22Rv1 (cell line): Measurements from ENCODE around the gene EXOC4.
A peak's percentile ranks its signal among the peaks of the same experiment; 100 is the strongest.

Experiments used
- H3K27ac ChIP-seq: fragments of 450-650 bp; 2 replicates; pipeline ENCODE4 v1.5.1; 2017
- ZFX ChIP-seq: fragments of 450-650 bp; IDR thresholded peaks from 2 replicates; pipeline ENCODE4 v1.6.1; 2017; ENCODE audit warnings: antibody characterized with exemption, borderline replicate concordance
- TF ChIP-seq, protein P1 (sequence below): fragments of 450-650 bp; IDR thresholded peaks from 2 replicates; pipeline ENCODE4 v1.5.1; 2017; ENCODE audit warnings: mild to moderate bottlenecking

EXOC4 gene

DNA sequence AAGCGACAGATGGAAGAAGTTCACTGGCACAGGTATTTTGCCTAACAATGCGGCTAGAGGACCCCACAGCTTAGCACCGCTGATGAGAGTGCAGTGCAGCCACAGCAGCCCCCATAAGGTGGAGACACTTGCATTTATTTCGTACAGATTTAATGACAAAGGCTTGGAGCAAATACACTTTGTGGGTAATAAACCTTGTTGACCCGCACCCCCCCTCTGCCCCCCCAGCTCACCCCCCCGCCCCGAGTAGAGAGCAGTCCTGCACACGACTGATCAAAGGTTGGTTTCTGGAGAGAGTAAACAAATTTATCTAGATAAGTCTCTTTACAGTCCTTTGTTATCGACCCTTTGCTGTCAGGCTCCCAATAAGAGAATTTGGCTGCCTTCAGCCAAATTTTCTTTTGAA, 777.6 kb downstream of the EXOC4 start:
- H3K27ac ChIP-seq = no peak overlapping the region
- TF ChIP-seq, protein P1, sequence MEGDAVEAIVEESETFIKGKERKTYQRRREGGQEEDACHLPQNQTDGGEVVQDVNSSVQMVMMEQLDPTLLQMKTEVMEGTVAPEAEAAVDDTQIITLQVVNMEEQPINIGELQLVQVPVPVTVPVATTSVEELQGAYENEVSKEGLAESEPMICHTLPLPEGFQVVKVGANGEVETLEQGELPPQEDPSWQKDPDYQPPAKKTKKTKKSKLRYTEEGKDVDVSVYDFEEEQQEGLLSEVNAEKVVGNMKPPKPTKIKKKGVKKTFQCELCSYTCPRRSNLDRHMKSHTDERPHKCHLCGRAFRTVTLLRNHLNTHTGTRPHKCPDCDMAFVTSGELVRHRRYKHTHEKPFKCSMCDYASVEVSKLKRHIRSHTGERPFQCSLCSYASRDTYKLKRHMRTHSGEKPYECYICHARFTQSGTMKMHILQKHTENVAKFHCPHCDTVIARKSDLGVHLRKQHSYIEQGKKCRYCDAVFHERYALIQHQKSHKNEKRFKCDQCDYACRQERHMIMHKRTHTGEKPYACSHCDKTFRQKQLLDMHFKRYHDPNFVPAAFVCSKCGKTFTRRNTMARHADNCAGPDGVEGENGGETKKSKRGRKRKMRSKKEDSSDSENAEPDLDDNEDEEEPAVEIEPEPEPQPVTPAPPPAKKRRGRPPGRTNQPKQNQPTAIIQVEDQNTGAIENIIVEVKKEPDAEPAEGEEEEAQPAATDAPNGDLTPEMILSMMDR = no peak
- TF ChIP-seq ZFX = no peak

GRCh38 chr7:134031835-134032617, 779.1 kb downstream of the EXOC4 start:
- TF ChIP-seq, protein P1 = peak; percentile 28; the same call in 1 of the 2 replicates
- TF ChIP-seq ZFX = no peak
- no peak overlapping the region for H3K27ac ChIP-seq

DNA sequence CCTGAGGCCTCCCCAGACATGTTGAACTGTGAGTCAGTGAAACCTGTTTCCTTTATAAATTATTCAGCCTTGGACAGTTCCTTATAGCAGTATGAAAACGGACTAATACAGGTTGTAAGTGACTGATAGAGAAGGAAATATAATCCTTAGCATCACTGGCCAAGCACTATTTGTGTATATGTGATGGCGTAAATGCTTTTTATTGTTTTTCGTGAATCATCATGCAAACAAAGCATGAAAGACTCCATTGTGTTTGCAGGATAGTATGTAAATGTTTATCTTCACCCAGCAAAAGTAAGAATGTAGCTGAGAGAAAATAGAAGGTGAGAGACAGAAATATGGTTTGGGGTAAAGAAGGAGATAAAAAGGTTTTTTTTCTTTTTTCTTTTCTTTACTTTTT, 781.8 kb downstream of the EXOC4 start:
- H3K27ac ChIP-seq = peak overlapping the region; percentile 78

DNA sequence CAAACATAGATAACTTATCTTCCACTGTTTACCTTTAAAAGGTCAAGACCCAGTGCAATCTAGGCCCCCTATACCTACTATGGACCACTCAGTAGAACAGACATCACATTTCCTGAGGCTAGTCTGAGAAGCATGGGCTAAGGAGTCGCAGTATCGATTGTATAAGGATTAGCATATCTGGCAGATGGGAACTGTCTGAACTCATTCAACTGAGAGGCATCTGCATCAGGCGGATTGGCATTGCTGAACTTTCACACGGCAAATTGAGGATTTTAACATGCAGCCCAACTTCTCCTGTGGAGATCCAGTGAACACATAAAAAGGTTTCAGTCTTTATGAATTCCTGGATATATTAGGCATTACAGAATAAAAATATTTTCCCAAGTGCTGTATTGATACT, 785.1 kb downstream of the EXOC4 start:
- TF ChIP-seq ZFX = no peak
- TF ChIP-seq, protein P1 = no peak
- H3K27ac ChIP-seq = no peak overlapping the region

More for the DNA sequence above, 781.8 kb downstream of the EXOC4 start:
- TF ChIP-seq ZFX = no peak
- TF ChIP-seq, protein P1 = no peak

- H3K27ac ChIP-seq = no peak overlapping the region
- TF ChIP-seq, protein P1 = no peak
- TF ChIP-seq ZFX = no peak
Measured at GRCh38 chr7:134040988-134041387, 788.1 kb downstream of the EXOC4 start.

- H3K27ac ChIP-seq = no peak overlapping the region
- TF ChIP-seq, protein P1 = no peak
- TF ChIP-seq ZFX = no peak
Measured at GRCh38 chr7:134041477-134041876, 788.6 kb downstream of the EXOC4 start.

GRCh38 chr7:134042307-134042706, 789.4 kb downstream of the EXOC4 start:
- TF ChIP-seq, protein P1 = no peak
- TF ChIP-seq ZFX = no peak
- H3K27ac ChIP-seq = no peak overlapping the region
